Panc1 (cell line): Measurements from ENCODE around the gene PDK2. TPM values are rescaled to one million over a fixed set of nuclear protein-coding genes. Genes with fewer than 3 reads are reported as not detected.

Source experiments
- ATAC-seq: fragments of 200-7000 bp; cut with Tn5 transposase; 2 replicates; pipeline ENCODE4 v1.9.1; 2020; ENCODE audit warnings: mild to moderate bottlenecking, moderate library complexity
- BruUV-seq: library from RNA; stranded (reverse); fragments of 400-500 nt; replicated peaks from 2 replicates; lab custom pipeline; 2021; lab: Mats Ljungman, UMichigan
- CTCF ChIA-PET: fragments of 300-600 bp; sonication (Branson Sonifier 250); formaldehyde crosslinking; loops from one replicate; lab custom pipeline; 2022; ENCODE audit warnings: antibody characterized with exemption; lab: Charles Lee
- POLR2A ChIA-PET: fragments of 300-600 bp; sonication (Branson Sonifier 250); formaldehyde crosslinking; loops from one replicate; lab custom pipeline; 2022; ENCODE audit warnings: antibody characterized with exemption; lab: Charles Lee
- DNase-seq: peaks from one replicate; pipeline ENCODE4 v3.0.0-alpha.2; 2010; ENCODE audit warnings: low read depth, low spot score
- H3K27ac ChIP-seq: 2 replicates; pipeline ENCODE4 v1.5.1; 2011; ENCODE audit warnings: mild to moderate bottlenecking, low read length, inconsistent platforms
- H3K27me3 ChIP-seq: fragments of 200-500 bp; sonication (Bioruptor generic); 2 replicates; pipeline ENCODE4 v1.6.0; 2014; ENCODE audit warnings: low read length, inconsistent platforms; ENCODE audit not compliant: control insufficient read depth, insufficient read depth
- H3K36me3 ChIP-seq: fragments of 200-500 bp; sonication (Bioruptor generic); 2 replicates; pipeline ENCODE4 v1.5.1; 2014; ENCODE audit warnings: inconsistent platforms, mild to moderate bottlenecking, low read length, moderate library complexity; ENCODE audit not compliant: control insufficient read depth, insufficient read depth
- H3K4me1 ChIP-seq: 2 replicates; pipeline ENCODE4 v1.5.1; 2011; ENCODE audit warnings: inconsistent platforms, mild to moderate bottlenecking, low read length, moderate library complexity; ENCODE audit not compliant: control insufficient read depth, insufficient read depth
- H3K4me3 ChIP-seq, 2 experiments: 2 replicates each; pipeline ENCODE4 v1.5.1; 2011 to 2012; ENCODE audit warnings: low read depth in 2 of 2, low read length in 2 of 2, mild to moderate bottlenecking in 2 of 2, inconsistent platforms in 1 of 2, moderate library complexity in 1 of 2
- H3K9me3 ChIP-seq: fragments of 200-500 bp; sonication (Bioruptor generic); 2 replicates; pipeline ENCODE4 v1.5.1; 2014; ENCODE audit warnings: low read depth, mild to moderate bottlenecking, inconsistent platforms, low read length, moderate library complexity; ENCODE audit not compliant: control insufficient read depth, insufficient read depth
- POLR2AphosphoS5 ChIP-seq: IDR thresholded peaks from 2 replicates; pipeline ENCODE4 v1.6.1; 2012; ENCODE audit warnings: mild to moderate bottlenecking, low read depth, low read length, moderate library complexity
- SIN3A ChIP-seq: IDR thresholded peaks from 2 replicates; pipeline ENCODE4 v1.6.1; 2012; ENCODE audit warnings: low read depth, mild to moderate bottlenecking, low read length, moderate library complexity, borderline replicate concordance; ENCODE audit not compliant: insufficient read depth
- TCF7L2 ChIP-seq: IDR thresholded peaks from 2 replicates; pipeline ENCODE4 v1.6.1; 2011; ENCODE audit warnings: mild to moderate bottlenecking, low read depth, low read length, inconsistent platforms
- in situ Hi-C: cut with HindIII; loops from 2 replicates; pipeline ENCODE4 v1.10.0; 2016; ENCODE audit warnings: low sequenced_read_pairs, low pct_unique_long_range_greater_than_20kb
- intact Hi-C: fragments of 100-400 bp; cut with micrococcal nuclease; formaldehyde crosslinking; loops from one replicate; pipeline ENCODE4 v1.10.0; 2022; ENCODE audit not compliant: unreplicated experiment
- total RNA-seq: library from RNA; stranded (reverse); gene quantifications from one replicate; pipeline ENCODE4 v1.2.1, GENCODE V29; 2021; ENCODE audit not compliant: unreplicated experiment
- TF ChIP-seq, protein P1 (sequence below): fragments of 450-650 bp; IDR thresholded peaks from 2 replicates; pipeline ENCODE4 v1.5.1; 2017; ENCODE audit warnings: mild to moderate bottlenecking
- TF ChIP-seq, protein P2 (sequence below), 2 experiments: IDR thresholded peaks; 2 replicates each; pipeline ENCODE4 v1.6.1; 2011 to 2012; ENCODE audit warnings: low read depth in 2 of 2, control low read depth in 1 of 2, low read length in 1 of 2, mild to moderate bottlenecking in 1 of 2, moderate library complexity in 1 of 2; ENCODE audit not compliant: insufficient read depth in 1 of 2

The PDK2 gene
- total RNA-seq, 1 experiment from 2014 or later, result 46.0 TPM

DNA sequence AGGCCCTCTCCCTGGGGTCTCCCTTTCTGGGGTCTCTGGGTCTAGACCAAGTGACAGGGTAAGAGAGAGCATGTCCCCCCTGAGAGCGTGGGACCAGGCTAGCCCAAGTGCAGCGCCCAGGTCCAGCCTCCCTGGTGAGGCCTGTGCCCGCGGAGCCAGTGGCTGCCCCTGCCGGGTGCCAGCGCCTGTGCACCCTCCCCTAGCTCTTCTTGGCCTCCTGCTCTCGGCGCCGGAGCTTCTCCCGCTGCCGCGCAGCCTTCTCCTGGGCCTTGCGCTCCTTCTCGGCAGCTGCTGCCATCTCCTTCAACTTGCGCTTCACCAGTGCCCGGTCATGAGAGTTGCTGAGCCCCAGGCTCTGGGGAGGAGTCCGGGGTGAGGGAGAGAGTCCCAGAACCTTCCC, 17.5 kb downstream of the PDK2 start:
- in situ Hi-C loops (no loop called here), intact Hi-C loops (no loop called here)
- H3K27ac ChIP-seq, result no peak overlapping the region
- POLR2A ChIA-PET, result no interaction called here
- peaks cover 15% of the 10 kb centered on the region for H3K4me1 ChIP-seq
- TF ChIP-seq, protein P1, sequence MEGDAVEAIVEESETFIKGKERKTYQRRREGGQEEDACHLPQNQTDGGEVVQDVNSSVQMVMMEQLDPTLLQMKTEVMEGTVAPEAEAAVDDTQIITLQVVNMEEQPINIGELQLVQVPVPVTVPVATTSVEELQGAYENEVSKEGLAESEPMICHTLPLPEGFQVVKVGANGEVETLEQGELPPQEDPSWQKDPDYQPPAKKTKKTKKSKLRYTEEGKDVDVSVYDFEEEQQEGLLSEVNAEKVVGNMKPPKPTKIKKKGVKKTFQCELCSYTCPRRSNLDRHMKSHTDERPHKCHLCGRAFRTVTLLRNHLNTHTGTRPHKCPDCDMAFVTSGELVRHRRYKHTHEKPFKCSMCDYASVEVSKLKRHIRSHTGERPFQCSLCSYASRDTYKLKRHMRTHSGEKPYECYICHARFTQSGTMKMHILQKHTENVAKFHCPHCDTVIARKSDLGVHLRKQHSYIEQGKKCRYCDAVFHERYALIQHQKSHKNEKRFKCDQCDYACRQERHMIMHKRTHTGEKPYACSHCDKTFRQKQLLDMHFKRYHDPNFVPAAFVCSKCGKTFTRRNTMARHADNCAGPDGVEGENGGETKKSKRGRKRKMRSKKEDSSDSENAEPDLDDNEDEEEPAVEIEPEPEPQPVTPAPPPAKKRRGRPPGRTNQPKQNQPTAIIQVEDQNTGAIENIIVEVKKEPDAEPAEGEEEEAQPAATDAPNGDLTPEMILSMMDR, result no peak
- TF ChIP-seq TCF7L2, result no peak
- TF ChIP-seq, protein P2, sequence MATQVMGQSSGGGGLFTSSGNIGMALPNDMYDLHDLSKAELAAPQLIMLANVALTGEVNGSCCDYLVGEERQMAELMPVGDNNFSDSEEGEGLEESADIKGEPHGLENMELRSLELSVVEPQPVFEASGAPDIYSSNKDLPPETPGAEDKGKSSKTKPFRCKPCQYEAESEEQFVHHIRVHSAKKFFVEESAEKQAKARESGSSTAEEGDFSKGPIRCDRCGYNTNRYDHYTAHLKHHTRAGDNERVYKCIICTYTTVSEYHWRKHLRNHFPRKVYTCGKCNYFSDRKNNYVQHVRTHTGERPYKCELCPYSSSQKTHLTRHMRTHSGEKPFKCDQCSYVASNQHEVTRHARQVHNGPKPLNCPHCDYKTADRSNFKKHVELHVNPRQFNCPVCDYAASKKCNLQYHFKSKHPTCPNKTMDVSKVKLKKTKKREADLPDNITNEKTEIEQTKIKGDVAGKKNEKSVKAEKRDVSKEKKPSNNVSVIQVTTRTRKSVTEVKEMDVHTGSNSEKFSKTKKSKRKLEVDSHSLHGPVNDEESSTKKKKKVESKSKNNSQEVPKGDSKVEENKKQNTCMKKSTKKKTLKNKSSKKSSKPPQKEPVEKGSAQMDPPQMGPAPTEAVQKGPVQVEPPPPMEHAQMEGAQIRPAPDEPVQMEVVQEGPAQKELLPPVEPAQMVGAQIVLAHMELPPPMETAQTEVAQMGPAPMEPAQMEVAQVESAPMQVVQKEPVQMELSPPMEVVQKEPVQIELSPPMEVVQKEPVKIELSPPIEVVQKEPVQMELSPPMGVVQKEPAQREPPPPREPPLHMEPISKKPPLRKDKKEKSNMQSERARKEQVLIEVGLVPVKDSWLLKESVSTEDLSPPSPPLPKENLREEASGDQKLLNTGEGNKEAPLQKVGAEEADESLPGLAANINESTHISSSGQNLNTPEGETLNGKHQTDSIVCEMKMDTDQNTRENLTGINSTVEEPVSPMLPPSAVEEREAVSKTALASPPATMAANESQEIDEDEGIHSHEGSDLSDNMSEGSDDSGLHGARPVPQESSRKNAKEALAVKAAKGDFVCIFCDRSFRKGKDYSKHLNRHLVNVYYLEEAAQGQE (IDR thresholded peaks at IDR 0.05; ENCODE audit: insufficient read depth in 1 of 2, low read depth in 2 of 2, low read length in 1 of 2), result no peak
- no peak for TF ChIP-seq POLR2AphosphoS5
- no peak for TF ChIP-seq SIN3A
- no peak overlapping the region for H3K4me3 ChIP-seq
- no peaks in the 10 kb centered on the region for H3K27me3 ChIP-seq
- H3K9me3 ChIP-seq, result no peaks in the 10 kb centered on the region
- no peak for DNase-seq
- CTCF ChIA-PET, result interaction anchor here (0.6 to 2.6 kb wide), 4 partner anchors 10 to 178 kb away, joined by 3 to 12 read pairs (median 6); no protein-coding TSS in a partner anchor
- no TSS peak for BruUV-seq
- no peaks in the 10 kb centered on the region for H3K36me3 ChIP-seq
- ATAC-seq, result 0 out of 2 replicates have a peak, but pooled peaks have one; percentile 7

DNA sequence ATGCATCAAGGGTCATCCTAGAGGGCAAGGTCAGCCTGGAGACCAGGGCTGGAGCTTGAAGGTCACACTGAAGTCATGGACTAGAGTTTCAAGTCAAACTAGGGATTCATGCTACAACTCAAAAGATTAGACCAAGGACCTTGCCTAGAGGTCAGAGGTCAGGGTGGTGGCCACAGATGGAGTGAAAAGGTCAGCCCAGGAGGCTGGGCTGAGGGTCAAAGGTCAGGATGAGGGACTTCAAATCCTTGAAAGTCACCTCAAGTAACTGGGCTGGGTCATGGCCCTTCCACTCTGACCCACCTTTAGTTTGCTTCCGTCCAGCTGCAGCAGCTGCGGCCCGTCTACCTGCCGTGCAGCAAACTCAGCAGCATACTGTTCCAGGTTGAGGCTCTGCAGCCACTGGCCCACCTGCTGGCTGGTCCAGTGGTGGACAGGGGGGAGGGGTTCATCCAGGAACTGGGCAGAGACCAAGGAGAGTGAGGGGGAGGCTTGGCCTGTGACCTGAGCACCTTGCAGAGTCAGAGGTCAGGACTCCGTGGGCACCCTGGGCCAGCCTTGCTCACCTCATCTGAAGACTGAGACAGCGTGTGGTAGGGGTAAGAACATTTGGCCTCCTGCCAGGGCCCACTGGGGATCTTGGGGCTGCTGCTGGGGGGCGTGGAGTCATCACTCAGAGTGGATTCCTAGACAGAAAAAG, 18.6 kb downstream of the PDK2 start:
- peaks cover 15% of the 10 kb centered on the region for H3K4me1 ChIP-seq
- no peak overlapping the region for H3K4me3 ChIP-seq
- intact Hi-C loops (no loop called here), in situ Hi-C loops (no loop called here)
- CTCF ChIA-PET, result interaction anchor here (0.7 to 2.6 kb wide), 4 partner anchors 9 to 56 kb away, joined by 3 to 12 read pairs (median 6); no protein-coding TSS in a partner anchor
- POLR2A ChIA-PET, result no interaction called here
- no peaks in the 10 kb centered on the region for H3K9me3 ChIP-seq
- TF ChIP-seq, protein P2 (IDR thresholded peaks at IDR 0.05; ENCODE audit: insufficient read depth in 1 of 2, low read depth in 2 of 2, low read length in 1 of 2), result no peak
- no peak for TF ChIP-seq SIN3A
- TF ChIP-seq TCF7L2, result no peak
- TF ChIP-seq, protein P1, result no peak
- no peak for TF ChIP-seq POLR2AphosphoS5
- no peak for DNase-seq
- H3K36me3 ChIP-seq, result no peaks in the 10 kb centered on the region
- no peaks in the 10 kb centered on the region for H3K27me3 ChIP-seq
- no TSS peak for BruUV-seq
- no peak for ATAC-seq
- no peak overlapping the region; the same call in 1 of the 2 replicates for H3K27ac ChIP-seq
